GM12873 (cell line): ENCODE measurements around the gene SDHAF1.

Experiments
- TF ChIP-seq, protein P1 (sequence below): IDR thresholded peaks from 2 replicates; pipeline ENCODE4 v1.5.1; 2012; ENCODE audit warnings: low read depth, mild to moderate bottlenecking, moderate library complexity, low read length, control low read depth; ENCODE audit not compliant: insufficient read depth; ENCODE audit errors: missing control alignments

The SDHAF1 gene

DNA sequence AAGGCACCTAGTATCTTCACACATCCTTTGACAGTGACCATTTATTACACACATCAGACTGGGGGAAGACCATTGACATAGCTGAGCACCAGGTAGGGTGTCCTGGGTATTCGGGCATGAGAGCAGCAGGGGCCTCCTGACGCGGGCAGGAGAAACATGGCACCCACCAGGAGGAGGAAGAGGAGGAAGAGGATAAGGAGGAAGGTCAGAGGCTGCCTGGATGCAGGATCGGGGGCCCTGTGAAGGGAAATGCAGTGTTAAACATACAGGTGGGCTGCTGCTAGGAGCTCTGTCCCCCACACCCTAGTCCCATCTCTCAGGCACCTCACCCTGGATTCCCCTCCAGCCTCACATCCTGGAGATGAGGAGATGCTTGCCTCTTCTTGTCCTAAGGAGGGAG is 8.3 kb downstream of the SDHAF1 start:
- TF ChIP-seq, protein P1, sequence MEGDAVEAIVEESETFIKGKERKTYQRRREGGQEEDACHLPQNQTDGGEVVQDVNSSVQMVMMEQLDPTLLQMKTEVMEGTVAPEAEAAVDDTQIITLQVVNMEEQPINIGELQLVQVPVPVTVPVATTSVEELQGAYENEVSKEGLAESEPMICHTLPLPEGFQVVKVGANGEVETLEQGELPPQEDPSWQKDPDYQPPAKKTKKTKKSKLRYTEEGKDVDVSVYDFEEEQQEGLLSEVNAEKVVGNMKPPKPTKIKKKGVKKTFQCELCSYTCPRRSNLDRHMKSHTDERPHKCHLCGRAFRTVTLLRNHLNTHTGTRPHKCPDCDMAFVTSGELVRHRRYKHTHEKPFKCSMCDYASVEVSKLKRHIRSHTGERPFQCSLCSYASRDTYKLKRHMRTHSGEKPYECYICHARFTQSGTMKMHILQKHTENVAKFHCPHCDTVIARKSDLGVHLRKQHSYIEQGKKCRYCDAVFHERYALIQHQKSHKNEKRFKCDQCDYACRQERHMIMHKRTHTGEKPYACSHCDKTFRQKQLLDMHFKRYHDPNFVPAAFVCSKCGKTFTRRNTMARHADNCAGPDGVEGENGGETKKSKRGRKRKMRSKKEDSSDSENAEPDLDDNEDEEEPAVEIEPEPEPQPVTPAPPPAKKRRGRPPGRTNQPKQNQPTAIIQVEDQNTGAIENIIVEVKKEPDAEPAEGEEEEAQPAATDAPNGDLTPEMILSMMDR: no peak

- TF ChIP-seq, protein P1: no peak
Observed at GRCh38 chr19:36006955-36007354, 12.0 kb downstream of the SDHAF1 start.

DNA sequence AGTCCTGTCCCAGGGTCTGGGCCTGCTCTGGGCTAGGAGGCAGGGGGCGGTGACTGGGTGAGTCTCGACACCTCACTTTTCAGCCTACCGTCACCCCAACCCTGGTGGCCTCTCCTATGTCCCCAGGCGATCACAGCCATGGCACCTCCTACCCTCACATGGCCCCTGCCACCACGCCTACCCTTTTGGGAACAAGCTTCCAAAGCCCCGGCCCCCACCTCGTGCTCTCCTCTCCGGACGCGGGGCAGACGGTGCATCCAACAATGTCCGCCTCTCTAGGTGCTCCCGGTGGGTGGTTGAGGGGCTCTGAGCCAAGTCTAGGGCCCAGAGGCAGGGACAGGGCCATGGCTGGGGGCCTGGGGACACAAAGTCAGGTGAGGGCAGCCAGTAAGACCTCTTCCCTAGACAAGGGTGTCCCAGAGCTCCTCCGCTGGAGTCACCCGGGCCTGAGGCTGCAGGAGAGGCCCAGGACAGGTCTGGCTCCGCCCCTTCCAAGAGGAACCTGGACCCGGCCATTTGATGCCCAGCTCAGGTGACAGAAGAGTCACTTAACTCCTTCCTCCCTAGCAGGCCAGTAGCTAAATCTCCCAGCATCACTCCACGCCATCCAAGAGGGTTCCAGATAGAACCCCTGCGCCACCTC is 13.5 kb downstream of the SDHAF1 start, which contains the start of gene SYNE4:
Gene SYNE4 (minus strand): TSS at position 478 of the 643 bp plus-strand sequence. CDS start 132 bp downstream, at position 346.
- TF ChIP-seq, protein P1: no peak

GRCh38 chr19:36009220-36009619 is 14.2 kb downstream of the SDHAF1 start:
- TF ChIP-seq, protein P1: no peak

DNA sequence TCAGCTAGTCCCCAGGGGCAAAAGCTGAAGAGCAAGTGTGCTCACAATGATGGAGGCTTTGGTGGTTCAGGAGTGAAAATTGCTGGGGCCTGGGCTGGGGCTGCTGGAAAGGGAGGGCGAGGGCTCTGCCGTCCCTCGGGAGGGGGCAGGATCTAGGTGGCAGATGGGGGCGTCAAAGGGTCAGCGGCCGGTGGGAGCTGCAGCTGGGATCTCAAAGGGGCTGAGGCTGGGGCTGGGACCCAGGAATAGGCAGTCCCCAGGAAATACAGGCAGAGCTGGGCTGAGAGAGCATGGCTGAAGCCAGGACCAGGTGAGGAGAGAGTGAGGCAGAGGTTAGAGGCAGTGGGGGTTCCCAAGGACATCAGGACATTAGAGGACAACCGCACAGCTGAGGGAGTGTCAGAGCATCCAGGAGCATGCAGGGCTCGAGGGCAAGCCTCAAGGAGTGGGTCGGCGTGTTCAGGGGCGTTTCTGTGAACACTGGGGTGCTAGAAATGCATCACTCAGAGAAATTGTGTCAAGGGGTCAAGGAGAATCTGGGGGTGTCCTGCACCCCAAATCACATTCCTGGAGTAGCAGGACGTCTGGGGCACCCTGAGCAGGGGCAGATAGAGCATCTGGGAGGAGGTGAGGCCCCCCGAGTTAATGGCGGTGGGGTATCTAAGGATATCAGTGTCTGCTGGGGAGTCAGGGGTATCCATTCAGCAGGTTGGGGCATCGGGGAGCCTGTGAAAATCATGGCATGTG is 14.8 kb downstream of the SDHAF1 start:
- TF ChIP-seq, protein P1: no peak

DNA sequence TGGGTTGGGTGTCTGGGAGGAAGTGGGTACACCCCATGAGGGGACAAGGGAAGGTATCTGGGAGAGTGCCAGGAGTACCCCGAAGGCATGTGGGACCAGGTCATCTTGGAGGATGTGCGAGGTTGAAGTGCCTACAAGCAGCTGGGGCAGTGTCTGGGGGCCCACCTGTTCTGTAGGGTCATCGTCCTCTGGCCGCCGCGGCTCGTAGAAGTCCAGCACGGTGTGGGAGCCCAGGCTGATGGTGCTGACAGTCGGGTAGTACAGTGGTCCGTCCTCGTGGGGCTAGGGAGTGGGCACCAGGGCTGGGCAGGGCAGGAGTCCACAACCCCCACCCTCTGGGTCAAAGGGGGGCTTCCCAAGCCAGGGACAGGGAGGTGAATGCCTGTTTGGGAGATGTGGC is 15.4 kb downstream of the SDHAF1 start:
- TF ChIP-seq, protein P1: no peak

- TF ChIP-seq, protein P1: no peak
Observed at GRCh38 chr19:36013280-36014011, 18.5 kb downstream of the SDHAF1 start.
